HCT116 (cell line): ENCODE measurements around the gene CAMKMT. TPM values are rescaled to one million over a fixed set of nuclear protein-coding genes. Genes with fewer than 3 reads are reported as not detected.

Experiments used
- ATAC-seq: fragments of 200-7000 bp; cut with Tn5 transposase; 2 replicates; pipeline ENCODE4 v1.9.1; 2020; ENCODE audit warnings: mild to moderate bottlenecking, moderate library complexity
- BruUV-seq: library from RNA; stranded (reverse); fragments of 400-500 nt; replicated peaks from 2 replicates; lab custom pipeline; 2021; lab: Mats Ljungman, UMichigan
- CTCF ChIA-PET: fragments of 300-600 bp; sonication (Branson Sonifier 250); formaldehyde crosslinking; loops from one replicate; lab custom pipeline; 2021; ENCODE audit warnings: antibody characterized with exemption; lab: Charles Lee
- POLR2A ChIA-PET: fragments of 300-600, 350-600 bp; sonication (Branson Sonifier 250); formaldehyde crosslinking; loops from one replicate; lab custom pipeline; 2021; ENCODE audit warnings: antibody characterized with exemption; lab: Charles Lee
- RAD21 ChIA-PET, 2 experiments: fragments of 300-600 bp; sonication (Branson Sonifier 250); formaldehyde crosslinking; loops; one replicate each; lab custom pipeline; 2023; ENCODE audit warnings: low total read pairs in 2 of 2; ENCODE audit not compliant: uncharacterized antibody in 2 of 2, unreplicated experiment in 2 of 2, low non-redundant PET in 1 of 2; lab: Charles Lee
- DNase-seq: peaks from one replicate; pipeline ENCODE4 v3.0.0-alpha.2; 2010; ENCODE audit warnings: low read depth, low spot score
- H2AFZ ChIP-seq: fragments of 200-600 bp; shearing (Covaris generic), sonication (generic); 2 replicates; pipeline ENCODE4 v1.6.1; 2017; ENCODE audit warnings: low read depth, mixed run types, mixed read lengths, antibody characterized with exemption, low read length; ENCODE audit not compliant: poor library complexity, severe bottlenecking
- H3K27ac ChIP-seq: 2 replicates; pipeline ENCODE4 v1.5.1; 2012; ENCODE audit warnings: low read depth, low read length
- H3K27me3 ChIP-seq: fragments of 200-600 bp; sonication (generic); 2 replicates; pipeline ENCODE4 v1.6.1; 2016; ENCODE audit warnings: mixed run types, low read length, mixed read lengths; ENCODE audit not compliant: insufficient read depth
- H3K36me3 ChIP-seq, 2 experiments: fragments of 200-500 bp in 1 of 2; fragments of 200-600 bp in 1 of 2; sonication (Bioruptor generic) in 1 of 2; sonication (generic) in 1 of 2; 2 replicates each; pipeline versions ENCODE4 v1.5.1 to v1.6.1; 2014 to 2016; ENCODE audit warnings: low read length in 2 of 2, inconsistent platforms in 1 of 2, mixed read lengths in 1 of 2, mixed run types in 1 of 2; ENCODE audit not compliant: insufficient read depth in 2 of 2, control insufficient read depth in 1 of 2
- H3K4me1 ChIP-seq, 2 experiments: fragments of 200-600 bp in 1 of 2; sonication (generic) in 1 of 2; 2 replicates each; pipeline versions ENCODE4 v1.5.1 to v1.6.1; 2012 to 2017; ENCODE audit warnings: low read length in 2 of 2, inconsistent platforms in 1 of 2, mild to moderate bottlenecking in 1 of 2, mixed read lengths in 1 of 2, mixed run types in 1 of 2, moderate library complexity in 1 of 2; ENCODE audit not compliant: insufficient read depth in 2 of 2, control insufficient read depth in 1 of 2
- H3K4me2 ChIP-seq: fragments of 200-600 bp; sonication (generic); 2 replicates; pipeline ENCODE4 v1.6.1; 2017; ENCODE audit warnings: mixed run types, low read length, mixed read lengths
- H3K4me3 ChIP-seq, 2 experiments: fragments of 200-600 bp in 1 of 2; sonication (generic) in 1 of 2; replicated peaks in 1 of 2; 2 replicates each; pipeline ENCODE4 v1.5.1; 2011 to 2016; ENCODE audit warnings: low read length in 2 of 2, control low read depth in 1 of 2, low read depth in 1 of 2, mild to moderate bottlenecking in 1 of 2, mixed read lengths in 1 of 2, mixed run types in 1 of 2
- H3K79me2 ChIP-seq: fragments of 200-600 bp; sonication (generic); 2 replicates; pipeline ENCODE4 v1.6.1; 2017; ENCODE audit warnings: mild to moderate bottlenecking, mixed run types, low read length, moderate library complexity, mixed read lengths; ENCODE audit not compliant: insufficient read depth
- H3K9ac ChIP-seq: fragments of 200-600 bp; sonication (generic); 2 replicates; pipeline ENCODE4 v1.6.1; 2016; ENCODE audit warnings: low read length, mixed read lengths
- H3K9me2 ChIP-seq: fragments of 200-600 bp; sonication (generic), shearing (Covaris generic); 2 replicates; pipeline ENCODE4 v1.6.1; 2017; ENCODE audit warnings: mixed run types, mild to moderate bottlenecking, moderate library complexity; ENCODE audit not compliant: insufficient read depth
- H3K9me3 ChIP-seq, 2 experiments: fragments of 200-500 bp in 1 of 2; fragments of 200-600 bp in 1 of 2; sonication (Bioruptor generic) in 1 of 2; sonication (generic) in 1 of 2; 2 replicates each; pipeline ENCODE4 v1.6.1; 2014 to 2017; ENCODE audit warnings: low read length in 2 of 2, mixed read lengths in 2 of 2, inconsistent platforms in 1 of 2, low read depth in 1 of 2, mild to moderate bottlenecking in 1 of 2, mixed run types in 1 of 2, moderate library complexity in 1 of 2; ENCODE audit not compliant: control insufficient read depth in 1 of 2, insufficient read depth in 1 of 2
- H4K20me1 ChIP-seq: fragments of 200-600 bp; sonication (generic), shearing (Covaris generic); 2 replicates; pipeline ENCODE4 v1.6.1; 2017; ENCODE audit warnings: mixed run types, mild to moderate bottlenecking, moderate library complexity; ENCODE audit not compliant: insufficient read depth
- CEBPB ChIP-seq: IDR thresholded peaks from 2 replicates; pipeline ENCODE4 v1.6.1; 2012; ENCODE audit warnings: low read depth
- EGR1 ChIP-seq: IDR thresholded peaks from 2 replicates; pipeline ENCODE4 v1.6.1; 2012; ENCODE audit warnings: low read depth
- EZH2phosphoT487 ChIP-seq: fragments of 200-600 bp; IDR thresholded peaks from 2 replicates; pipeline ENCODE4 v1.6.1; 2018; ENCODE audit warnings: antibody characterized with exemption, borderline replicate concordance
- JUND ChIP-seq: IDR thresholded peaks from 2 replicates; pipeline ENCODE4 v1.6.1; 2012
- MAX ChIP-seq: IDR thresholded peaks from 2 replicates; pipeline ENCODE4 v1.6.1; 2012
- RAD21 ChIP-seq: IDR thresholded peaks from 2 replicates; pipeline ENCODE4 v1.6.1; 2012; ENCODE audit warnings: low read depth, mild to moderate bottlenecking
- SP1 ChIP-seq: IDR thresholded peaks from 2 replicates; pipeline ENCODE4 v1.6.1; 2012; ENCODE audit warnings: low read depth
- SRF ChIP-seq: IDR thresholded peaks from 2 replicates; pipeline ENCODE4 v1.6.1; 2012; ENCODE audit warnings: low read depth
- YY1 ChIP-seq: IDR thresholded peaks from 2 replicates; pipeline ENCODE4 v1.6.1; 2011; ENCODE audit warnings: low read length, low read depth, moderate library complexity, mild to moderate bottlenecking; ENCODE audit not compliant: insufficient replicate concordance; ENCODE audit errors: extremely low read depth
- ZNF274 ChIP-seq: fragments of 200-500 bp; sonication (Bioruptor generic); IDR thresholded peaks from 2 replicates; pipeline ENCODE4 v1.6.1; 2014; ENCODE audit warnings: mild to moderate bottlenecking, low read depth, low read length, inconsistent platforms
- intact Hi-C: fragments of 100-400 bp; cut with micrococcal nuclease; formaldehyde crosslinking; loops from 2 replicates; pipeline ENCODE4 v1.10.0; 2022
- total RNA-seq: library from RNA; stranded (reverse); gene quantifications from one replicate; pipeline ENCODE4 v1.2.1, GENCODE V29; 2021; ENCODE audit not compliant: unreplicated experiment
- TF ChIP-seq, protein P1 (sequence below), 3 experiments: fragments of 200-600 bp in 1 of 3; sonication (generic) in 1 of 3; IDR thresholded peaks in 2 of 3; conservative IDR thresholded peaks in 1 of 3; 2 replicates each; pipeline ENCODE4 v1.5.1; 2012 to 2017; ENCODE audit warnings: low read depth in 2 of 3, low read length in 2 of 3, antibody characterized with exemption in 1 of 3, borderline replicate concordance in 1 of 3, control low read depth in 1 of 3, mild to moderate bottlenecking in 1 of 3, mixed read lengths in 1 of 3, mixed run types in 1 of 3, moderate library complexity in 1 of 3; ENCODE audit not compliant: insufficient read depth in 1 of 3
- TF ChIP-seq, protein P2 (sequence below): IDR thresholded peaks from 2 replicates; pipeline ENCODE4 v1.6.1; 2011; ENCODE audit warnings: mild to moderate bottlenecking, low read length, moderate library complexity; ENCODE audit not compliant: insufficient replicate concordance; ENCODE audit errors: extremely low read depth
- TF ChIP-seq, protein P3 (sequence below): IDR thresholded peaks from 2 replicates; pipeline ENCODE4 v1.6.1; 2012

The CAMKMT gene
- total RNA-seq, 1 experiment from 2014 or later, result 10.6 TPM

- TF ChIP-seq, protein P1, sequence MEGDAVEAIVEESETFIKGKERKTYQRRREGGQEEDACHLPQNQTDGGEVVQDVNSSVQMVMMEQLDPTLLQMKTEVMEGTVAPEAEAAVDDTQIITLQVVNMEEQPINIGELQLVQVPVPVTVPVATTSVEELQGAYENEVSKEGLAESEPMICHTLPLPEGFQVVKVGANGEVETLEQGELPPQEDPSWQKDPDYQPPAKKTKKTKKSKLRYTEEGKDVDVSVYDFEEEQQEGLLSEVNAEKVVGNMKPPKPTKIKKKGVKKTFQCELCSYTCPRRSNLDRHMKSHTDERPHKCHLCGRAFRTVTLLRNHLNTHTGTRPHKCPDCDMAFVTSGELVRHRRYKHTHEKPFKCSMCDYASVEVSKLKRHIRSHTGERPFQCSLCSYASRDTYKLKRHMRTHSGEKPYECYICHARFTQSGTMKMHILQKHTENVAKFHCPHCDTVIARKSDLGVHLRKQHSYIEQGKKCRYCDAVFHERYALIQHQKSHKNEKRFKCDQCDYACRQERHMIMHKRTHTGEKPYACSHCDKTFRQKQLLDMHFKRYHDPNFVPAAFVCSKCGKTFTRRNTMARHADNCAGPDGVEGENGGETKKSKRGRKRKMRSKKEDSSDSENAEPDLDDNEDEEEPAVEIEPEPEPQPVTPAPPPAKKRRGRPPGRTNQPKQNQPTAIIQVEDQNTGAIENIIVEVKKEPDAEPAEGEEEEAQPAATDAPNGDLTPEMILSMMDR (IDR thresholded peaks at IDR 0.05 in 2 of 3, conservative IDR thresholded peaks at IDR 0.05 in 1 of 3; ENCODE audit: borderline replicate concordance in 1 of 3, insufficient read depth in 1 of 3, low read depth in 2 of 3, low read length in 2 of 3), result no peak
- TF ChIP-seq, protein P2, sequence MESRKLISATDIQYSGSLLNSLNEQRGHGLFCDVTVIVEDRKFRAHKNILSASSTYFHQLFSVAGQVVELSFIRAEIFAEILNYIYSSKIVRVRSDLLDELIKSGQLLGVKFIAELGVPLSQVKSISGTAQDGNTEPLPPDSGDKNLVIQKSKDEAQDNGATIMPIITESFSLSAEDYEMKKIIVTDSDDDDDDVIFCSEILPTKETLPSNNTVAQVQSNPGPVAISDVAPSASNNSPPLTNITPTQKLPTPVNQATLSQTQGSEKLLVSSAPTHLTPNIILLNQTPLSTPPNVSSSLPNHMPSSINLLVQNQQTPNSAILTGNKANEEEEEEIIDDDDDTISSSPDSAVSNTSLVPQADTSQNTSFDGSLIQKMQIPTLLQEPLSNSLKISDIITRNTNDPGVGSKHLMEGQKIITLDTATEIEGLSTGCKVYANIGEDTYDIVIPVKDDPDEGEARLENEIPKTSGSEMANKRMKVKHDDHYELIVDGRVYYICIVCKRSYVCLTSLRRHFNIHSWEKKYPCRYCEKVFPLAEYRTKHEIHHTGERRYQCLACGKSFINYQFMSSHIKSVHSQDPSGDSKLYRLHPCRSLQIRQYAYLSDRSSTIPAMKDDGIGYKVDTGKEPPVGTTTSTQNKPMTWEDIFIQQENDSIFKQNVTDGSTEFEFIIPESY, result no peak
- TF ChIP-seq SP1 (no peak), SRF (no peak), CEBPB (no peak), EZH2phosphoT487 (no peak)
Measured at GRCh38 chr2:44550561-44550960, 188.8 kb downstream of the CAMKMT start (continued).

DNA sequence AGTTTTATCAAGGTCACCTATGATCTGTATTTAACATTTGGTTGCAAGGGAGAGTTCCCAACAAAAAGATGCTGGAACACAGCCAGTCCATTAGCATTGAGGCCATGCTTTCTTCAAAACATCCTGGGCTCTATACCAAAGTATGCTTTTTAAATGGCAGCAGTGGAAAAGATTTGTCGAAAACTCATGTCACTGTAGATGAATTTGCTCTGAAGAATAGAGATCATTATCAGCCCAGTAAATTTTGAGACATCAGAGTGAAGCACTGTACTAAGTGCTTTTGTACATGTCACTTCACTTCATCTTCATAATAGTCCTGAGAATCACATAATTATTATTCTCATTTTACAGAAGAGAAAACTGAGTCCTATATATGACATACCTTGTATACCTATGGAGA is 189.8 kb downstream of the CAMKMT start:
- Histone ChIP-seq H3K9me2 (no peaks in the 10 kb centered on the region), H3K9me3 (no peaks in the 10 kb centered on the region), H2AFZ (no peak overlapping the region), H3K4me1 (peaks cover 16 to 30% of the 10 kb centered on the region in 2 experiments), H3K4me3 (no peak overlapping the region), H3K9ac (no peak overlapping the region), H3K4me2 (no peak overlapping the region), H3K27me3 (no peaks in the 10 kb centered on the region), H3K79me2 (no peaks in the 10 kb centered on the region), H4K20me1 (no peaks in the 10 kb centered on the region), H3K27ac (no peak overlapping the region), H3K36me3 (no peaks in the 10 kb centered on the region)
- ChIA-PET RAD21 (no interaction called here), POLR2A (no interaction called here), CTCF (no interaction called here)
- DNase-seq, result no peak
- BruUV-seq, result no TSS peak
- no peak for ATAC-seq
- TF ChIP-seq, protein P1 (IDR thresholded peaks at IDR 0.05 in 2 of 3, conservative IDR thresholded peaks at IDR 0.05 in 1 of 3; ENCODE audit: borderline replicate concordance in 1 of 3, insufficient read depth in 1 of 3, low read depth in 2 of 3, low read length in 2 of 3), result no peak
- no peak for TF ChIP-seq EGR1
- TF ChIP-seq, protein P3, sequence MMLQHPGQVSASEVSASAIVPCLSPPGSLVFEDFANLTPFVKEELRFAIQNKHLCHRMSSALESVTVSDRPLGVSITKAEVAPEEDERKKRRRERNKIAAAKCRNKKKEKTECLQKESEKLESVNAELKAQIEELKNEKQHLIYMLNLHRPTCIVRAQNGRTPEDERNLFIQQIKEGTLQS, result no peak
- no peak for TF ChIP-seq MAX
- no peak for TF ChIP-seq SRF
- TF ChIP-seq, protein P2, result no peak
- TF ChIP-seq RAD21, result no peak
- no peak for TF ChIP-seq YY1
- no peak for TF ChIP-seq JUND
- no peak for TF ChIP-seq ZNF274
- TF ChIP-seq EZH2phosphoT487, result no peak
- intact Hi-C loops, result no loop called here
